ENCODE results near the gene HMGN1.
"Not testable (repeated sequence)": the region's sequence is repeated elsewhere in the genome, so short reads cannot be mapped to it uniquely, and the experiment has no call there.

HMGN1 gene

DNA sequence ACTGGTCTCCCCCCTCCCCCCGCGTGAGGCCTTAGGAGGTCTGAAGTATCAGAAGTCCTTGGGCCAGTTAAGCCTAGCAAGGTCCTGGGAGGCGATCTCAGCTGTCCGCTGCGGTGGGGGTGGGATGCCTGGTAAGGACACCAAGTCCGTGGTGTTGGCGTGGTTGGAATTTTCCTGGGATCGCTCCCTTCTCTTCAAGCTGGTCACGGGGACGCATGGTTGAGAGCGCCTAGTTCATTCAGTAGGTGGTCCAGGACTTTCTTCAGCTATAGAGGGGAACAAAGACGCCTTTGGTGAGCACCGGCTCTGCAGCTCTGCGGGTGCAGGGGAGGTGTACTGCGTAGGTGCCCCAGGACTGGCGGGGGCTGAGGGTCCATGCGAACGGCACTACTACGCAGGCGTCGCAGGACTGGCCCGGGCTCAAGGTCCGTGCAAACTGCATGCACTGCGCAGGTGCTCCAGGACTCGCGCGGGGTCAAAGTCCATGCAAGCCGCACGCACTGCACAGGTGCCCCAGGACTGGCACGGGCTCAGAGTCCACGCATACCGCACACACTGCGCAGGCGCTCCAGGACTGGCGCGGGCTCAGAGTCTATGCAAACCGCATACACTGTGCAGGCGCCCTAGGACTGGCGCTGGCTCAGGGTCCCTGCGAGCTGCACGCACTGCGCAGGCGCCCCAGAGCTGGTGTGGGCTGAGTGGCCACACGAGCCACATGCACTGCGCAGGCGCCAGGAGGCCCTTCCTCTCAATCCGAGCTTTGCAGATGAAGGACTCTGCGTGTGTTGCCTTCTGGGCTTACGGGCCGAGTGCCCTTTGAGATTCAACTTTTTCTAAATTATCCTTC, 36.6 kb upstream of the HMGN1 start:
- Histone ChIP-seq H4K20me1 (ENCODE audit: insufficient read depth, low read length) (peaks cover 10% of the 10 kb centered on the region), H2AFZ (ENCODE audit: low read depth, low read length) (no peak overlapping the region), H3K4me3 (ENCODE audit: low read depth in 1 of 2, low read length in 2 of 2) (no peak overlapping the region), H3K4me2 (ENCODE audit: insufficient read depth, low read length) (no peak overlapping the region), H3K36me3 (ENCODE audit: insufficient read depth, low read length) (peaks cover 14% of the 10 kb centered on the region), H3K79me2 (ENCODE audit: insufficient read depth, low read length) (peaks cover 80% of the 10 kb centered on the region), H3K9me3 (ENCODE audit: insufficient read depth, low read length, severe bottlenecking) (no peaks in the 10 kb centered on the region), H3K27ac (ENCODE audit: low read length) (no peak overlapping the region), H3K9ac (ENCODE audit: low read depth, low read length) (no peak overlapping the region), H3K4me1 (ENCODE audit: insufficient read depth, low read length) (peaks cover 41% of the 10 kb centered on the region), H3K27me3 (ENCODE audit: insufficient read depth, low read length, poor library complexity) (no peaks in the 10 kb centered on the region)
- DNase-seq (no peak), ATAC-seq (ENCODE audit: insufficient read depth, low read depth) (no peak)
- no peak for TF ChIP-seq EZH2 (IDR thresholded peaks at IDR 0.05; ENCODE audit: borderline replicate concordance, low read depth, low read length, severe bottlenecking)
- TF ChIP-seq, protein P1, sequence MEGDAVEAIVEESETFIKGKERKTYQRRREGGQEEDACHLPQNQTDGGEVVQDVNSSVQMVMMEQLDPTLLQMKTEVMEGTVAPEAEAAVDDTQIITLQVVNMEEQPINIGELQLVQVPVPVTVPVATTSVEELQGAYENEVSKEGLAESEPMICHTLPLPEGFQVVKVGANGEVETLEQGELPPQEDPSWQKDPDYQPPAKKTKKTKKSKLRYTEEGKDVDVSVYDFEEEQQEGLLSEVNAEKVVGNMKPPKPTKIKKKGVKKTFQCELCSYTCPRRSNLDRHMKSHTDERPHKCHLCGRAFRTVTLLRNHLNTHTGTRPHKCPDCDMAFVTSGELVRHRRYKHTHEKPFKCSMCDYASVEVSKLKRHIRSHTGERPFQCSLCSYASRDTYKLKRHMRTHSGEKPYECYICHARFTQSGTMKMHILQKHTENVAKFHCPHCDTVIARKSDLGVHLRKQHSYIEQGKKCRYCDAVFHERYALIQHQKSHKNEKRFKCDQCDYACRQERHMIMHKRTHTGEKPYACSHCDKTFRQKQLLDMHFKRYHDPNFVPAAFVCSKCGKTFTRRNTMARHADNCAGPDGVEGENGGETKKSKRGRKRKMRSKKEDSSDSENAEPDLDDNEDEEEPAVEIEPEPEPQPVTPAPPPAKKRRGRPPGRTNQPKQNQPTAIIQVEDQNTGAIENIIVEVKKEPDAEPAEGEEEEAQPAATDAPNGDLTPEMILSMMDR (IDR thresholded peaks at IDR 0.05; ENCODE audit: borderline replicate concordance, extremely low read depth, low read length, poor library complexity, severe bottlenecking), result no peak

DNA sequence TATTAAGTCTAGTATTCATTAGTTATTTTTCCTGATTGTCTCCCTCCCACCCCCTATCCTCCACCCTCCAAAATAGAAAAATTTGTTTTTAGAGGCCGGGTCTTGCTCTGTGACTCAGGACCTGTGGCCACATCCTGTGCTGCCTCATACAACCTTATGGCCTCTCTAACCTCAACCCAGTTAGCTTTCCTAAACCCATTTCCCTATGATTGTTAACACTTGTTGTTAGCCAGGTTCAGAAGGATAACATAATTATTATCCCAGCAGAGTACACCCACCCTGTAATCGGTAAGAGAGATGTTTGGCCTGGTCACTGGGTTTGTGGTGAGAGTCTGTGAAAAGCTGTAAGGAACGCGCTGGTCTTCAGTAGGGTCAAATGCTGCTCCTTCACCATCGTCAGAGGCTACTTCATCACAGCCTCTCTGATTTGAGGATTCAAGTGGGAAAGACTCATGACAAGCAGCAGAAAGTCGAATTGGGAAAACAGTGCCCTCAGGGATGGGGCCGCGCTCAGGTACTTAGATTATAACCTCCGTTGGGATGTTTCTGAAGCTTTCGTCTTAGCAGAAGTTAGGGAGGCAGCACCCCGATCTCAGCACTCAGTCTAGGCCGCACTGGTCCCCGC, 35.9 kb upstream of the HMGN1 start:
- Histone ChIP-seq H3K9ac (ENCODE audit: low read depth, low read length) (no peak overlapping the region), H3K9me3 (ENCODE audit: insufficient read depth, low read length, severe bottlenecking) (no peaks in the 10 kb centered on the region), H3K4me3 (ENCODE audit: low read depth in 1 of 2, low read length in 2 of 2) (no peak overlapping the region), H3K36me3 (ENCODE audit: insufficient read depth, low read length) (peaks cover 12% of the 10 kb centered on the region; the same call in 1 of the 2 replicates), H3K79me2 (ENCODE audit: insufficient read depth, low read length) (peaks cover 80% of the 10 kb centered on the region), H3K27ac (ENCODE audit: low read length) (no peak overlapping the region), H3K27me3 (ENCODE audit: insufficient read depth, low read length, poor library complexity) (no peaks in the 10 kb centered on the region), H4K20me1 (ENCODE audit: insufficient read depth, low read length) (peaks cover 4% of the 10 kb centered on the region; the same call in 1 of the 2 replicates), H3K4me2 (ENCODE audit: insufficient read depth, low read length) (no peak overlapping the region), H2AFZ (ENCODE audit: low read depth, low read length) (no peak overlapping the region), H3K4me1 (ENCODE audit: insufficient read depth, low read length) (peaks cover 42% of the 10 kb centered on the region)
- ATAC-seq (ENCODE audit: insufficient read depth, low read depth) (no peak), DNase-seq (no peak)
- TF ChIP-seq EZH2 (IDR thresholded peaks at IDR 0.05; ENCODE audit: borderline replicate concordance, low read depth, low read length, severe bottlenecking), result no peak
- TF ChIP-seq, protein P1 (IDR thresholded peaks at IDR 0.05; ENCODE audit: borderline replicate concordance, extremely low read depth, low read length, poor library complexity, severe bottlenecking), result no peak

DNA sequence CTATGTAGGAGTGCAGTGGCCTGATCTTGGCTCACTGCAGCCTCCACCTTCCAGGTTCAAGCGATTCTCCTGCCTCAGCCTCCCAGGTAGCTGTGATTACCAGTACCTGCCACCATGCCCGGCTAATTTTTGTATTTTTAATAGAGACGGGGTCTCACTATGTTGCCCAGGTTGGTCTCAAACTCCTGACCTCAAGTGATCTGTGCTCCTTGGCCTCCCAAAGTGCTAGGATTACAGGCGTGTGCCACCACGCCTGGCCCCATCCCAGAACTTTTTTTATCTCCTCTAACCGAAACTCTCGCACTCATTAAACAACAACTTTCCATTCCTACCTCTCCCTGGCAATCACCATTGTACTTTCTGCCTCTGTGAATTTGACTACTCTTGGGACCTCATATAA, 33.2 kb upstream of the HMGN1 start:
- H3K27ac ChIP-seq (ENCODE audit: low read length), result not testable (repeated sequence)

DNA sequence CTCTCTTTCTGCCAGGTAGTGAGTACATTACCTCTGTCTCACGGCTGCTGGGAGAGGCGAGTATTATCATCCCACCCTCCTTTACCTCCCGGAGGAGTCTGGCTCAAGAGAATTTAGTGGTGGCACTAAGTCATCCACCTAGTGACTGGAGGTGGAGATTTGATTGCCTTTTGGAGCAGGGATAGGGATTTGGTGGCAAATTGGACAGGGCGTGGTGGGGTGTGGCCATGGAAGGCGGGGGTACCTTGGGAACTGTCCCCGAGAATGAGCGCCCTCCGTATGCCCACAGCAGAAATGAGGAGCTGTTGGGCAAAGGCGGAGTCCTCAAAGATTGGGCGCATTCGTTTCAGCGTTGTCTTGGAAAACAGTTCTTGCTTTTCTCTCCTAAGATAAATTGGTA, 32.1 kb upstream of the HMGN1 start:
- Histone ChIP-seq H3K9ac (ENCODE audit: low read depth, low read length) (peak overlapping the region; percentile 94), H3K79me2 (ENCODE audit: insufficient read depth, low read length) (peaks cover 44% of the 10 kb centered on the region), H3K27me3 (ENCODE audit: insufficient read depth, low read length, poor library complexity) (no peaks in the 10 kb centered on the region), H3K9me3 (ENCODE audit: insufficient read depth, low read length, severe bottlenecking) (no peaks in the 10 kb centered on the region), H3K4me1 (ENCODE audit: insufficient read depth, low read length) (peaks cover 26% of the 10 kb centered on the region), H3K27ac (ENCODE audit: low read length) (peak overlapping the region; percentile 83; the same call in 1 of the 2 replicates), H3K4me2 (ENCODE audit: insufficient read depth, low read length) (peak overlapping the region; percentile 87), H2AFZ (ENCODE audit: low read depth, low read length) (peak overlapping the region; percentile 100; the same call in 1 of the 2 replicates), H3K36me3 (ENCODE audit: insufficient read depth, low read length) (peaks cover 12% of the 10 kb centered on the region; the same call in 1 of the 2 replicates), H4K20me1 (ENCODE audit: insufficient read depth, low read length) (no peaks in the 10 kb centered on the region; the same call in 1 of the 2 replicates), H3K4me3 (ENCODE audit: low read depth in 1 of 2, low read length in 2 of 2) (peak overlapping the region; percentile 100)
- TF ChIP-seq, protein P1 (IDR thresholded peaks at IDR 0.05; ENCODE audit: borderline replicate concordance, extremely low read depth, low read length, poor library complexity, severe bottlenecking), result no peak
- no peak for TF ChIP-seq EZH2 (IDR thresholded peaks at IDR 0.05; ENCODE audit: borderline replicate concordance, low read depth, low read length, severe bottlenecking)
- ATAC-seq (ENCODE audit: insufficient read depth, low read depth) (no peak), DNase-seq (no peak)

More for the DNA sequence above, 33.2 kb upstream of the HMGN1 start:
- Histone ChIP-seq H3K79me2 (ENCODE audit: insufficient read depth, low read length) (peaks cover 55% of the 10 kb centered on the region), H3K4me1 (ENCODE audit: insufficient read depth, low read length) (peaks cover 30% of the 10 kb centered on the region), H3K36me3 (ENCODE audit: insufficient read depth, low read length) (peaks cover 12% of the 10 kb centered on the region; the same call in 1 of the 2 replicates), H3K4me2 (ENCODE audit: insufficient read depth, low read length) (peak overlapping the region; percentile 87)
- H2AFZ ChIP-seq (ENCODE audit: low read depth, low read length); H3K9ac ChIP-seq (ENCODE audit: low read depth, low read length); ATAC-seq (ENCODE audit: insufficient read depth, low read depth); H4K20me1 ChIP-seq (ENCODE audit: insufficient read depth, low read length); H3K9me3 ChIP-seq (ENCODE audit: insufficient read depth, low read length, severe bottlenecking); H3K4me3 ChIP-seq (ENCODE audit: low read depth in 1 of 2, low read length in 2 of 2); DNase-seq; H3K27me3 ChIP-seq (ENCODE audit: insufficient read depth, low read length, poor library complexity): not testable (repeated sequence)

Data from DND-41 (cell line).